HG03025 (cell line): ENCODE results near the gene TMEM271.

Experiments used
- ATAC-seq: cut with Tn5 transposase; IDR thresholded peaks from one replicate; pipeline ENCODE4 v1.9.1; 2021; ENCODE audit warnings: mild to moderate bottlenecking, moderate library complexity; ENCODE audit not compliant: unreplicated experiment, low FRiP score

The TMEM271 gene

DNA sequence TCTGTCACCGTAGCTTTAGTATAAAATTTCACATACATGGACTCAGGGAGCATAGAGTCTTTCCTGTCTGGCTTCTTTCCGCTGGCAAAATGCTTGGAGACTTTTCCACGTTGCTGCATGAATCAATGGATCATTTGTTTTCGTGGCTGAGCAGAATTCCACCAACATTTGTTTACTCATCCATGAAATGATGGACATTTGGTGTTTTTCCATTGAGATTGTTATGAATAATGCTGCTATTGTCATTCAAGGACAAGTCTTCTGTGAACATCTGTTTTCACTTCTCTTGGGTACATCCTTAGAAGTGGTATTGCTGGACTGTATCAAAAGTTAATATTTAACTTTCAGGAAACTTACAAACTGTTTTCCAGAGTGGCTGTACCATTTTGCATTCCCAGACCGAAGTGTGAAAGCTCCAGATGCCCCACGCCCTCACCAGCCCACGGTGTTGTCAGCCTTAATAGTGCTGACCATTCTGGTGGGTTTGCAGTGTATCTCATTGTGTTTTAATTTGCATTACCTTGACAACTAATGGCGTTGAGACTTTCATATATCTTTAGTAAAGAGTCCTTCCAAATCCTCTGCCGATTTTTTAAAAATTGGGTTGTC, 5.8 kb upstream of the TMEM271 start:
- ATAC-seq, result no peak

DNA sequence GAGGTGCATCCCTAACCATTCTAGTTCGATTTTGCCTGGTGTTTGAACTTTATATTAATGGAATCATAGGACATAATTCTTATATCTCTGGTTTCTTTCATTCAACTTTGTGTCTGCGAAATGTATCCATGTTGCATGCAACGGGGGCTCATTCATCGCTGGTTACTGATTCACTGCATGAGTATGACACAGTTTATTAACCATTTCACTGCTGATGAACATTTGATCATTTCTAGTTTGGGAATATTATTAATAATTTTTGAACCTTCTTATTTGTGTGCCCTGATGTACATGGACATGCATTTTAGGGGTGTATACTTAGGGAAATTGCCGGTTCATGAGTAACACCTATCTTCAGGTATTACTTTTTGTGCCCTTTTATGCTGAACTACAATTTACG, 5.1 kb upstream of the TMEM271 start:
- no peak for ATAC-seq

DNA sequence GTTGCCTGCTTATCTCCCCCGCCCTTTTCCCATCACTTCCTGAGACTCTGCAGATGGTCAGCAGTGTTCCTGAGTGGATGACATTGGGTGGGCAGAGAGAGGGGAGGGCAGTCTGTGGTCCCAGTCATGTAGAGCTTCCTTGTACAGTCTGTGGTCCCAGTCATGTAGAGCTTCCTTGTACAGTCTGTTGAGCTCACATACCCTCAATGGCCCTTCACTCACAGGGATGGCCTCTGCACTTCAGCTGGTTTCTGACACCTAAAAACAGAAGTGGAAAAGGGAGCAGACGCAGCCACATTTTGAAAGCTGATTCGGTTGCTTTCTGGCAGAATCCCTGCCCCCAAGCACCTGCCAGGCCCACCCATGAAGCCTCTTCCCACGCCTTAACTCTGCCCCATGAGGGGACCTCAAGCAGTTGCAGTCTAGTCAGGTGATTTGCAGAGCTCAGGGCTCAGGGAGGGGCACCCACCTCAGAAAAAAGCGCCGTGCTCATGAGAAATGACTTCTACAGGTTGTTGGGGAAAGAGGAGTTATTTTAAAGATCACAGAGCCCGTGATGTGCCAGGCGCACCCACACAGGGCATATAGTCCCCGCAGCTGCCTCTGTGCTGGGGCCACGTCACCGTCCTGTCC, 3.6 kb upstream of the TMEM271 start:
- ATAC-seq, result no peak

DNA sequence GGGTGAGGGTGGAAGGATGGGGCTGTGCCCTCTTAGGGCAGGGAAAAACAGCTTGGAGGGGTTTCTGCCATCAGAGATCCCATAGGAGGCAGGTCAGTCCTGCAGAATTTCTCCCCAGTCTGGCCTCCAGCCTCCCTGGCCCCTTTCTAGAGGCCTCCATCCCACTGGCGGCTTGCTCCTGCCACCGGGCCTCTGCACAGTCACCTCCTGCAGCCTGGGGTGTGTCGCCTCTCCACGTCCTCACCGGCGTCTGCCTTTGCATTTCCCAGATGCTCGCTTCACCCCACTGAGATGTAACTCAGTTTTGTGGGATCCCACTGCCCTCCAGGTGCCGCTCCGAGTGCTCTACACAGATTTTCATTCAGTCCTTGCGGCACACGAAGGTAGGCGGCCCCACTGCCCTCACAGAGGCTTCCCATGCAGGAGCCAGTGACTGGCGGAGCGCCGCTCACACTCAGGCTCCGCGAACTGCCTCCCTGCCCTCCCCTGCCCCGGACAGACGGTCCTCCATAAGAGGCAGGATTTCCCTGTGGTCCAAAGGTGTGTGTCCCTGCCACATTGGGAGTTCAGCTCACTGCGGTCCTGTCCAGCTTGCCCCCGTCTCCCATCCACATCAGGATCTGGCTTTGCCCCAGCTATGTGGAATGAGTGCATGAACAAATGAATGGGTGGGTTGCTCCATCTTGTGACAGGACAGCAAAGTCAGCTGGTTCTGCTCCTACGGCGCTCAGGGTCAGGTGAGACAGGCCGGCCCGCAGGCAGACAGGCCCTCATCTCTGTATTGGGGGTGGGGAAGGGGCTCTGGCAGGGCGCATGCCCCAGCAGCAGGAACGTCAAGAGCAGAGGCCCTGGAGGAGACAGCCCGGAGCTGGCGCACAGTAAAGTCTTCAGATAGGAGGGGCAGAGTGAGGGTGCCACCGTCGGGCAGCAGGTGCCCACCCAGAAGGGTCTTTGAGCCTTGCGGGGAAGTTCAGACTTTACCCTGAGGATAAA, 2.7 kb upstream of the TMEM271 start:
- no peak for ATAC-seq

DNA sequence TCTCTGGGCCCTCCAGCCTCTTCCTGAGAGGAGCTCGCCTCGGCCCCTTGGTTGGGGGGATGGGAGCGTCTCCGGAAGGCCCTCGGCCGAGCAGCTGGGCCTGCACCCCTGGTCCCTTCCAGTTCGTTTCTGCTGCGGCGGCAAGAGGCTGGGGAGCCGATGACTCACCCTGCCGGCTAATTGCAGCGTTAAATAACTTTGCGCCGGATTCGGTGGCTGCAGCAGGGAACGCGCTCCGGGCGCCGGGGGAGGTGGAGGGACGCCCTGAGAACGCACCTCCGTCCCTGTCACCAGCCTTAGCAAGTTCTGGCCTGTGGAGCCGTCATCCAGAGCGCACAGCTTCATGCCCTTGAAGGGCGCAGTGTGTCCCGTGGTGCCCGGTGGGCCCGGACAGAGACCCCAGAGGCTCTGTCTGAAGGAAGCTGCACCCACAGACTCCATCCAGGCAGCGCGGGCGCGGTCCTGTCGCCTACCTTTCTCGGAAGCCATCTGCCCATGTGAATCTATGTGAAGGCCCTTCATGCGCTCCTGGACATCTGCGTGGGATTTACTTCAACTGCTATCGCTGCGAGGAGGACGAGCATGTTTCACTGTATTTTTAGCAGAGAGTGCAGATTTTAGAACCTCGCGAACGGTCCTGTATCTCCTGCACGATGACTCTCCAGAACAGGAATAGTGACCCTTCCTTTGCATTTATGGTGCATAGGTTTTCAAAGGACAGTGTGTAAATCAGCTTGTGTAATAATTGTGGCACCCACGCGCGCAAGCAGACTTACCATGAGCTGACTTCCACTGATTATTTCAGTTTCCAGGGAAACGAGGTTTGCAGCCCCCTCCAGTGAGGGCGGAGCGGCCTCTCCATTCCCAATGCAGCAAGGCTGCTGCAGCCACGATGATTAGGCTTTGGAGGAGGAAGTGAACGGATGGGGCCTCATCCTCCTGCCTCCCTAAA, 1.7 kb upstream of the TMEM271 start:
- ATAC-seq, result no peak

DNA sequence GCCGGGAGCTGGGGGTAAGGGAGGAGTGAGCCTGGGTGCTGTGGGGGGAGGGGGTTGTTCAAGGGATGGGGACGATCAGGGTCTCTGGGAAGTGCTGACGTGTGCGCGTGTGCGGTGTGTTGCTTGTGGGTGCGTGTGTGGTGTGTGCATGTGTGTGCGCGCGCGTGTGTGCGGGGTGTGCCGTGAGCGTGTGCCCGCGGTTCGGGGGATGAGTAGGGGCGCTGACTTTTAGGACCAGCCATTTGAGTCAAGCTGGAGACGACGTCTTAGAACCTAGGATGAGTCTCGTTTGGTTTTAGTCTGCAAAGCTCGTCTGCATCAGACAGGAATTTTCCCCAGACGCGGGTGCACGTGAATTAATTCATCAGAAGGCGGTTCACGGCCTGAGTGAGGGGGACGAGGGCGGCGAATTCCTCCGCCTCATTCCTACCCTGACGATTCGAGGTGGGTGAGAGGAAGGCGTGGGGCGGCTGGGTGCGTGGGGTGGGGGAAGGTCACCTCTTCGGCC, 950 bp upstream of the TMEM271 start:
- ATAC-seq, result no peak

DNA sequence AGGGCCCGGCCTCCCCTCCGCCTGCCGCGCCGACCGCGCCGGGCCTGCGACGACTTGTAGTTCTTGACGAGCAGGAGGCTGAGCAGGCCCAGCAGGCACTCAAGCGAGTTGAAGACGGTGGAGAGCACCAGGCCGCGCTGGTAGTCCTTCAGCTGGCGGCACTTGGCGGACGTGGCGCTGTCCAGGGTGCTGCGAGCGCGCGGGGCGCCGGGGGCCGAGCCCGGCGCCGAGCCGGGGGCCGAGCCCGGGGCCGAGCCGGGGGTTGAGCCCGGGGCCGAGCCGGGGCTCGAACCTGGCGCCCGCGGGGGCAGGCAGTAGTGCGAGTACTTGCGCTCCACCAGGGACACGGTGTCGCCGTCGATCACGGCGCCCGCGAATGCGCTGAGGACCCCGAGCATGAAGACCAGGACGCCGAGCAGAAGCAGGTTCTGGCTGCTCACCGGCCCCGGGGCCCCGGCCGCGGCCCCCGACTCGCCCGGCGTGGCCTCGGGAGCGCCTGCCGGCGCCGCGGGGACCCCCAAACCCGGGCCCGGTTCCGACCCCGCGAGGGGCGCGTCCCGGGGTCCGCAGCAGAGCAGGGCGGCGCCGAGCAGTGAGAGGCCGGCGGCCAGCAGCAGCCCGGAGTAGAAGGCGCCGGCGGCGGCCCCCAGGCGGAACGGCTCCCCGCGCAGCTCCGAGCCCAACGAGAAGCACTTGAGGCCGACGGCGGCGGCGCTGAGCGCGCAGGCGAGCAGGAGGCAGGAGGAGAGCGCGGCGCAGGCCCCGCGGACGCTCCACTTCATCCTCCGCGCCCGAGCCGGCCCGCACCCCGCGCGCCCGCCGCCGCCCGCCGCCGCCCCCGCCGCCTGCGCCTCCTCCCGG, 584 bp downstream of the TMEM271 start:
- no peak for ATAC-seq

DNA sequence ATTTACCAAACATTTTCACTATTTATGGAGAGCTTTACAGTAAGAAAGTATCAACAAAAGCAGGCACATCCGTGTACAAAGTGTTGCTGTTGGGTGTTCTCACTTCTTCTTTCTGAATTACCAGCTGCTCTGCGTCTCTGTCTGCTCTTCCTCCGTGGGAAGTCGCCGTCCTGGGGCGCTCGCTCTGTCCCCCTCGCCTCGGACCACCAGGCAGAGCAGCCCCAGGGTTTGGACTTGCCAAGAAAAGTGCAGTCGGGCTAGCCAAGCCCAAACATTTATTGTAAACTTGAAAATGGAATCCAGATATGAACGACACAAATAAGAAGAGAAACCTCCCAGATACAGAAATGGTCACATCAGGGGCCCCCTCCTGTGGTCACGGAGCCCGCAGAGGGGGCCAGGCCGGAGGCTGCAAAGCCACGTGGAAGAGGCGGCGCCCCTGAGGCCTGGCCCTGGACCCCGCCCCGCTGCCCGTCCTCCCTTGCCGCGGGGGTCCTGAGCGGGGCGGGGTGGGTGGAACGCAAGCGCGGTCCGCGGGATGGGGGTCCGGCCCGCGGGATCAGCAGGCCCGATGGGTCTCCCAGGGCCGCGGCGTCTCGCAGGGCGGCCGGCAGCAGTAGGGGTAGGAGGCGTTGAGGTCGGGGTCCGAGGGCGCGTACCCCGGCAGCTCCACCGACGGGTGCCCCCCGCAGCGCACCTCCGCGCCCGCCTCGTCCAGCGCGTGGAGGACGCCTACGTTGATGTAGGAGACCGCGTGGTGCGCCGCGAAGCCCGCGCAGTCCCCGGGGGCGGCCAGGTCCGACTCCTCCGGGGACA, 1.5 kb downstream of the TMEM271 start:
- ATAC-seq, result no peak

DNA sequence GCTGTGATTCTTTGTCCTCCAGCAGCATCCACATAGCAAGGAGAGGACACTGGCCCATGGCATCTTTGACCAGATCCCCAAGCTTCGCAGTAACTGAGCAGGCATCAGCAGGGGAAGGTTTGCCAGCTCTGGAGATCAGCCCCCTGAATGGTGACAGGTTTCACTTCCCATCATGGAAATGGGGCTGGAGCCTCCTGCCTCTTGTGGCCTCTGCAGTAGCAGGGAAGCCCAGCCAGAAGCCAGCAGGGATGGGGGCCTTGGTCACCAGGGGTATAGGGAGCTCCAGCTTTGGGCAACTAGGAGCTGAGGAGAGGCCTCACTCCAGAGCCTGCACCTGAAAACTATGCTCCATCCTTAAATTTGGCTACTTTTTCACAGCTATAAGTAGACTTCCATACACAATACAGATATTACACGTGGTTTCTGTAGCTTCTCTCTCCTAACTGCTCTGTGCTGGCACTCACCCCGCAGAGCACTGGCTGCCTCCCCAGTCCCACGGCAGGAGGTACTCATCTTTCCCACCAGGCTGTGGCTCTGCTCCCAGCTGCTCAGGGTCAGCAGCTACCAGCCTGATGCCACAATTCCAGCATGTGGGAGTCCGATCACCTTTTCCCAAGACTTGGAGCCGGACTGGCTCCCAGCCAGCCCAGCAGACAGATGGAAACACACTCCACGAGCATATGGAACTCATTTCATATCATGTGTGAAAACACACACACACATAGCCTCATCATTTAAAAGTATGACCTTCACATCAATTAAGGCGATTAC, 2.8 kb downstream of the TMEM271 start:
- no peak for ATAC-seq

DNA sequence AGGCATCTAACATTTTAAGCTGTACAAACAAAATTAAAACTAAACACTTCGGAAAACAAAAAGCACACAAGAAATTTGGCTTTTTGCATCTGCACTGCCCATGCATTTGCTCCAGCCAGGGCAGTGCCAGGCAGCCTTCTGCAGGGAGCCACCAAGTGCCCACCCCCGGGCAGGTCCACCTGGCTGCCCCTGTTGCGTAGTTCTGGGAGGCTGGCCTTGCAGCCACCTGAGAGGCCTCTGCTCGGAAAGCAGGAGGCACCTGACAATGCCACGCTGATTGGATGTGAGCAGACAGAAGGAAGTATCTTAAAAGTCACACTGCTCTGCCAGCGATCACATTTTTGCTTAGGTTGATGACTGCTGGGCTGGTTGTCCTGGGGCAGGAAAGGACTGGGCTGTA, 3.5 kb downstream of the TMEM271 start:
- no peak for ATAC-seq

DNA sequence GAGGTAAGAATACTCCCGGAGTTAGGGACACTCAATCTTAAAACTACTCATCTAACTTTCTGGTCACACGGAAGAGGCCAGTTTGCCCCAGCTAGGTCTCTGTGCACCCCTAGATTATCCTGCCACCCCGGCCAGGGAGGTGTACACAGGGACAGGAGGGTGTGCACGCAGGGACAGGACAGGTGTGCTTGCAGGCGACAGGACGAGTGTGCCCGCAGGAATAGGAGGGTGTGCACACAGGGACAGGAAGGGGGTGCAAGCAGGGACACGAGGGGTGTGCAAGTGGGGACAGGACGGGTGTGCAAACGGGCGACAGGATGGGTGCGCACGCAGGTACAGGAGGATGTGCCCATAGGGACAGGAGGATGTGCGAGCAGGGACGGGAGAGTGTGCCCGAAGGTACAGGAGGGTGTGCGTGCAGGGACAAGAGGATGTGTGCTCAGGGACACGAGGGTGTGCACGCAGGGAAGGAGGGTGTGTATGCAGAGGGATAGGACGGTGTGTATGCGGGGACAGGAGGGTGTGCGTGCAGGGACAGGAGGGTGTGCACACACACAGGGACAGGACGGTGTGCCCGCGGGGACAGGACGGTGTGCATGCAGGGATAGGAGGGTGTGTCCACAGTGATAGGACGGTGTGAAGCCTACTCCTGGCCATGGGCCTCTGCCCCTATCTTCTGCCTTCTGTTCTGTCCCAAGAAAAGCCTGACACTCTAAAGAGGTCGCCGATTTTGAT, 4.1 kb downstream of the TMEM271 start:
- no peak for ATAC-seq

DNA sequence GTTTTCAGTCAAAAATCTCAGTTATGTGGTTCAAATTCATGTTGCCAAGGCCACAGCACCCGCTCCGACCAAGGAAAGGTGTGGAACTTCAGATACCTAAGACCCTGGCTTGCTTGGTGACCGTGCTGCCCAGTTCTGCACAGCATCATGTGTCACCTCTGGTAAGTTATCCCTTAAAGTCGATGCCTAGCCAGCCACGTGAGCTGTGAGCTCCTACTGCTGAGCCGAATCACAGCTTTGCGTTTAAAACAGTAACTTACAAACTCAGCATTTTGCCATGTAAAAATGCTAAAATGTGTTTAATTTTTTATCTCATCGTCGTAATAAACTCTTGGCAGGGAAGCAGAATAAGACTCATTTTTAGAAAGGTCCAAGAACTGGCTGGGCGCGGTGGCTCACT, 5.3 kb downstream of the TMEM271 start:
- ATAC-seq, result no peak

DNA sequence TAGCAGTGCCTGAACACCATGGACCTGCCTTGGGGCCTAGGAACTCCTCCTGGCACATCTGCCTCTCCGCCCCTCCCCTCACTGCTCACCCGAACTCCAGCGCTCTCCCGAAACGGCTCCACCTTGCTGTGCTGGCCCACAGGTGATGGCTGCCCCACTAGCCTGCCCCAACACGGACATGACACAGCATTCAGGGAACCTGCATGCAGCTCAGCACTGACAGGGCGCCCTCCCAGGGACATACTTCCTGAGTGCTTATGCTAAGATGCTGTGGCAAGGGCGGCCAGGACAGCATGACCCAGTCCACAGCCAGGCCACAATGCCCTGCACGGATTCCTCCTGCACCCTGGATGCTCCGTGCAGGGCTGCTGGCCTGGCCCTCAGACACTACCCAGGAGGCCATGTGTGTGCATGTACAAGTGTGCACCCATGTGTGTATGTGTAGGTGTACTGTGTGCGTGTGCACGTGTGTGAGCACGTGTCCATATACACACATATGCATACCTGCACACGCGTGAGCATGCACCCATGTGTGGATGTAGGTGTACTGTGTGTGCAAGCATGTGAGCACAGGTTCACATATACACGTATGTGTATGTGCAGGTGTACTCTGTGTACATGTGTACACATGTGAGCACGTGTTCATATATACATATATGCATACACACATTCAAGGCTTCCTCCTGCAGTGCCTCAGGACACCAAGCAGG, 6.0 kb downstream of the TMEM271 start:
- no peak for ATAC-seq

DNA sequence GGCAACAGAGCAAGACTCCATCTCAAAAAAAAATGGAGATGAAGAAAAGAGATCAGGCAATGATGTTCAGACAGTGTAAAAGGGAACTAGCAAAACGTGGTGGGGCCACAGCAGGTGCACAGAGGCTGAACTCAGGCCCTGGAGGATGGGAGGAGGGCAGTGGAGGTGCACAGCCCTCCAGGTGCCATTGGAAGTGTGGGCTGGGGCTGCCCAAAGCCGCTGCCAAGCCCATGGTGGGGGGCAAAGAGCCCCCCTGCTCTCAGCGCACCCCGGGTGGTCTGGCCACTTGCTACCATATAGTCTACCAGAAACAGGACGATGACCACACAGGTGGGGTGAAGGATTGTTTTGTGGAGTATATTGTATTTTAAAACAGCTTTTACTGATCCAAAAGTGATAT, 7.1 kb downstream of the TMEM271 start:
- ATAC-seq, result no peak

DNA sequence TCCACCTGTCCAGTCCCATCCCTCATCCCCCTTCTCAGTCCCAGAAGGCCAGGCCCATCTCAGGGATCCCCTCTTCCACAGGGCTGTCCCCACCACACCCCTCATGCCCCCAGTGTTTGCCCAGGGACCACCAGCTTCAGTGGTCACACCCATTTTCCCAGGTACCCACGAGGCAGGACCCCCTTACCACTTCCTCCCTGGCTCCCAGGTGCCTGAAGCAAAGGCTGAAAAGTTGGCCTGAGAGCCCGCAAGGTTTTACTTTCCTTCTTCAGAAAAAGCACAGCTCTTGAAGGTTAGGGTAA, 7.8 kb downstream of the TMEM271 start:
- no peak for ATAC-seq

DNA sequence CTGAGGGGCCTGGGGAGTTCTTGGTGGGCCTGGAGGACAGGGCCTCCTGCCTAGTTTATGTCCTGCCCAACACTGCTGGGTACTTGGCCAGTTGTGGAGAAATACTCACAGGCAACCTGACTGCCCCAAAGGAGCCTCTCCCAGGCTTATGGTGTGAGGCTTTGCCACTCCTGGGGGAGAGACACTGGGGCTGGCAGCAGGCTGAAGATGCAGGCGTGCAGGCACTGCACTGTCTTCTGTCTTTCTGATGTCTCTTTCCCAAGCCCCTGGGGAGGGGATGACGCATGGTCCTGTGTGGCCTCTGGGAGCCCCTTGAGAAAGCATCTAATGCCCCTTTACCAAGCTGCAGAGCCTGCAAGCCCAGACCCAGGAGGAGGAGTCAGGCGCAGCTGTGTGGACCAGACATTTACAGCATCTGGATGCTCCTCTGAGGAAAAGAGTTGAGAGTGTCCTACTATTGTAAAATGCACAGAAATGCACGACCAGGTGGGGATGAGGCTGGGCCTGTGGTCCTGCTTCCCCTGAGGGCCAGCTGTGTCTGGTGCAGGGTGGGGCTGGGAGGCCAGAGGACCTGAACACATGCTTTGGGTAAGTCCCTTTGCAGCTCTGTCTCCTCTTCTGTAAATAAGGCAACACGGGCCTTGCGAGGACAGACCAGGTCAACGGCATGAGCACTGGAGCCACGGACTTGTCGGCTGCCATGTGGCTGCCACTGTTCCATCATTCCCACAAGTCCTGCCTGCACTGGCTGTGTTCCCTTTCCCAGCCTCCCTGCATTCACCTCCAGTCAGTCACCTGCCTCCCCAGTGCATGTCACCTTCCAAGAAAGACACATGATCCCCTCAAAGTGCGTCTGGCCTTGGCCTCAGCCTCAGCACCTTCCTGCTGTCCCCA, 8.4 kb downstream of the TMEM271 start:
- ATAC-seq, result no peak
